ENCODE measurements around the gene ZNF735.
"Not testable (repeated sequence)": the region's sequence is repeated elsewhere in the genome, so short reads cannot be mapped to it uniquely, and the experiment has no call there.

- TF ChIP-seq POLR2A, CTCF (IDR thresholded peaks at IDR 0.05): not testable (repeated sequence)
These were observed 21.2 kb downstream of the ZNF735 start, which contains the start of gene ZNF679 for GRCh38 chr7:64228174-64228573.
